AG04450 (cell line): ENCODE data around the gene C11orf21. TPM values are rescaled to one million over a fixed set of nuclear protein-coding genes. Genes with fewer than 3 reads are reported as not detected.

Source experiments
- CTCF ChIA-PET: fragments of 300-600, 350-600 bp; formaldehyde crosslinking; extraction: SDS; loops from one replicate; lab custom pipeline; 2022; ENCODE audit warnings: antibody characterized with exemption, inconsistent platforms; lab: Charles Lee
- POLR2A ChIA-PET: fragments of 350-600 bp; formaldehyde crosslinking; extraction: SDS; loops from one replicate; lab custom pipeline; 2021; ENCODE audit warnings: antibody characterized with exemption, inconsistent platforms; lab: Yijun Ruan, JAX
- DNase-seq: peaks from one replicate; pipeline ENCODE4 v3.0.0-alpha.2; 2011; ENCODE audit warnings: low read depth, low spot score
- H3K27ac ChIP-seq: one replicate; pipeline ENCODE4 v1.5.1; 2012; ENCODE audit warnings: low read depth, low read length, control low read depth
- H3K27me3 ChIP-seq: one replicate; pipeline ENCODE4 v1.6.0; 2012; ENCODE audit warnings: low read length; ENCODE audit not compliant: control insufficient read depth, insufficient read depth
- H3K4me3 ChIP-seq: 2 replicates; pipeline ENCODE4 v1.5.1; 2011; ENCODE audit warnings: mild to moderate bottlenecking, low read depth, low read length, control low read depth
- H3K9me3 ChIP-seq: 2 replicates; pipeline ENCODE4 v1.5.1; 2012; ENCODE audit warnings: low read length; ENCODE audit not compliant: control insufficient read depth, insufficient read depth
- CTCF ChIP-seq: IDR thresholded peaks from 2 replicates; pipeline ENCODE4 v1.5.1; 2011; ENCODE audit warnings: low read depth, low read length, control low read depth, inconsistent platforms
- polyA plus RNA-seq: library from polyadenylated mRNA; depleted of rRNA; stranded (reverse); fragments of >200 nt; gene quantifications from 2 replicates; pipeline ENCODE4 v1.2.3, GENCODE V29; 2011

The C11orf21 gene
- polyA plus RNA-seq, 1 experiment: not detected

GRCh38 chr11:2308713-2309112 is 7.0 kb upstream of the C11orf21 start:
- Histone ChIP-seq H3K4me3 (no peak overlapping the region), H3K27ac (no peak overlapping the region), H3K9me3 (no peaks in the 10 kb centered on the region; the same call in 1 of the 2 replicates), H3K27me3 (no peaks in the 10 kb centered on the region)
- CTCF ChIA-PET: interaction anchor here (3.3 kb wide), 1 partner anchor 111 kb away, joined by 14 read pairs; no protein-coding TSS in a partner anchor
- POLR2A ChIA-PET: interaction anchor here (1.2 kb wide), 1 partner anchor 74 kb away, joined by 3 read pairs; no protein-coding TSS in a partner anchor
- no peak for TF ChIP-seq CTCF
- DNase-seq: no peak

GRCh38 chr11:2307501-2308331 is 6.0 kb upstream of the C11orf21 start:
- POLR2A ChIA-PET: interaction anchor here (1.9 kb wide), 1 partner anchor 70 kb away, joined by 13 read pairs; no protein-coding TSS in a partner anchor
- H3K4me3 ChIP-seq: no peak overlapping the region
- no peaks in the 10 kb centered on the region for H3K27me3 ChIP-seq
- CTCF ChIA-PET: no interaction called here
- DNase-seq: no peak
- no peak for TF ChIP-seq CTCF
- H3K27ac ChIP-seq: no peak overlapping the region
- H3K9me3 ChIP-seq: no peaks in the 10 kb centered on the region; the same call in 1 of the 2 replicates

- no peaks in the 10 kb centered on the region; the same call in 1 of the 2 replicates for H3K9me3 ChIP-seq
- H3K27me3 ChIP-seq: no peaks in the 10 kb centered on the region
- no peak overlapping the region for H3K27ac ChIP-seq
- CTCF ChIA-PET: interaction anchor here (3.0 to 4.9 kb wide), 2 partner anchors 109 to 113 kb away, joined by 15 to 116 read pairs; no protein-coding TSS in a partner anchor
- TF ChIP-seq CTCF: no peak
- H3K4me3 ChIP-seq: no peak overlapping the region
- POLR2A ChIA-PET: interaction anchor here (0.9 to 1.9 kb wide), 4 partner anchors 13 to 93 kb away, joined by 3 to 13 read pairs (median 11); partner anchors contain the start of genes CD81 and TSSC4
- no peak for DNase-seq
Observed at GRCh38 chr11:2306877-2307500, 5.3 kb upstream of the C11orf21 start.

GRCh38 chr11:2306452-2306823 is 4.7 kb upstream of the C11orf21 start:
- H3K9me3 ChIP-seq: no peaks in the 10 kb centered on the region; the same call in 1 of the 2 replicates
- H3K27ac ChIP-seq: peak overlapping the region; percentile 95
- peak; percentile 50 for DNase-seq
- peak overlapping the region; percentile 32 for H3K4me3 ChIP-seq
- TF ChIP-seq CTCF: no peak
- POLR2A ChIA-PET: interaction anchor here (0.9 to 1.9 kb wide), 5 partner anchors 14 to 94 kb away, joined by 3 to 13 read pairs (median 10); partner anchors contain the start of genes CD81 and TSSC4
- CTCF ChIA-PET: interaction anchor here (0.6 to 4.9 kb wide), 4 partner anchors 108 to 583 kb away, joined by 3 to 116 read pairs (median 10); no protein-coding TSS in a partner anchor
- no peaks in the 10 kb centered on the region for H3K27me3 ChIP-seq
